Measurements from ENCODE around the gene CYP19A1. TPM values are rescaled to one million over a fixed set of nuclear protein-coding genes. Genes with fewer than 3 reads are reported as not detected.

The CYP19A1 gene
- total RNA-seq, 3 donors from 2014 or later, result 1.0 to 24.9 (median 6.9) TPM

GRCh38 chr15:51332206-51333147 lies 5.9 kb downstream of the CYP19A1 start:
- Histone ChIP-seq H3K36me3 (no peaks in the 10 kb centered on the region), H3K4me1 (no peaks in the 10 kb centered on the region), H3K27me3 (no peaks in the 10 kb centered on the region), H3K27ac (no peak overlapping the region), H3K9me3 (no peaks in the 10 kb centered on the region), H3K4me3 (no peak overlapping the region)
- no peak for DNase-seq (ENCODE audit: low spot score in 2 of 2)
- intact Hi-C loops (cut with DNase I; ENCODE audit: low total_unique reads), result no loop called here
- TF ChIP-seq POLR2AphosphoS5 (IDR thresholded peaks at IDR 0.05), result peak in 1 of 3 donors; percentile 33
- TF ChIP-seq, protein P1, sequence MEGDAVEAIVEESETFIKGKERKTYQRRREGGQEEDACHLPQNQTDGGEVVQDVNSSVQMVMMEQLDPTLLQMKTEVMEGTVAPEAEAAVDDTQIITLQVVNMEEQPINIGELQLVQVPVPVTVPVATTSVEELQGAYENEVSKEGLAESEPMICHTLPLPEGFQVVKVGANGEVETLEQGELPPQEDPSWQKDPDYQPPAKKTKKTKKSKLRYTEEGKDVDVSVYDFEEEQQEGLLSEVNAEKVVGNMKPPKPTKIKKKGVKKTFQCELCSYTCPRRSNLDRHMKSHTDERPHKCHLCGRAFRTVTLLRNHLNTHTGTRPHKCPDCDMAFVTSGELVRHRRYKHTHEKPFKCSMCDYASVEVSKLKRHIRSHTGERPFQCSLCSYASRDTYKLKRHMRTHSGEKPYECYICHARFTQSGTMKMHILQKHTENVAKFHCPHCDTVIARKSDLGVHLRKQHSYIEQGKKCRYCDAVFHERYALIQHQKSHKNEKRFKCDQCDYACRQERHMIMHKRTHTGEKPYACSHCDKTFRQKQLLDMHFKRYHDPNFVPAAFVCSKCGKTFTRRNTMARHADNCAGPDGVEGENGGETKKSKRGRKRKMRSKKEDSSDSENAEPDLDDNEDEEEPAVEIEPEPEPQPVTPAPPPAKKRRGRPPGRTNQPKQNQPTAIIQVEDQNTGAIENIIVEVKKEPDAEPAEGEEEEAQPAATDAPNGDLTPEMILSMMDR (IDR thresholded peaks at IDR 0.05), result no peak

- intact Hi-C loops (cut with DNase I; ENCODE audit: low total_unique reads), result no loop called here
- DNase-seq (ENCODE audit: low spot score in 2 of 2), result no peak
- Histone ChIP-seq H3K9me3 (no peaks in the 10 kb centered on the region), H3K4me3 (no peak overlapping the region), H3K27me3 (no peaks in the 10 kb centered on the region), H3K36me3 (no peaks in the 10 kb centered on the region), H3K27ac (no peak overlapping the region), H3K4me1 (no peaks in the 10 kb centered on the region)
- no peak for TF ChIP-seq POLR2A (IDR thresholded peaks at IDR 0.05)
- no peak for TF ChIP-seq POLR2AphosphoS5 (IDR thresholded peaks at IDR 0.05)
- TF ChIP-seq, protein P1 (IDR thresholded peaks at IDR 0.05), result no peak
Measured at GRCh38 chr15:51331141-51331540, 7.3 kb downstream of the CYP19A1 start.

DNA sequence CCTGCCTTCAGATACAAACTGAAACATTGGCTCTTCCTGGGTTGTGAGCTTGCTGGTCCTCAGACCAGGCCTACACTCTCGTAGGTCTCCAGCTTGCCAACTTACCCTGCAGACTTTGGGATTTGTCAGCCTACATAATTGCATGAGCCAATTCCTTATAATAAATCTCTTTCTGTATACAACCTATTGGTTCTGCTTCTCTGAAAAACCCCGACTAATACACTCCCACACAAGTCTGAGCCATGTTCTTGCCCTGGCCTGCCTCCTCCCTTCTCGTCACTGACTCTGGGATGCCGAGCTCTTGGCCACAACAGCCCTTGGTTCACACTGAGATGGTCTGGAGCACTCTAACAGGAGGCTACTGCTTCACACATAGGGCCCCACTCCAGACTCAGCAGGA lies 9.5 kb downstream of the CYP19A1 start:
- intact Hi-C loops (cut with DNase I; ENCODE audit: low total_unique reads), result no loop called here
- Histone ChIP-seq H3K4me1 (no peaks in the 10 kb centered on the region), H3K9me3 (no peaks in the 10 kb centered on the region), H3K27ac (no peak overlapping the region), H3K27me3 (no peaks in the 10 kb centered on the region), H3K4me3 (no peak overlapping the region), H3K36me3 (no peaks in the 10 kb centered on the region)
- DNase-seq (ENCODE audit: low spot score in 2 of 2), result no peak
- TF ChIP-seq, protein P1 (IDR thresholded peaks at IDR 0.05), result no peak
- TF ChIP-seq POLR2AphosphoS5 (IDR thresholded peaks at IDR 0.05) (no peak), POLR2A (IDR thresholded peaks at IDR 0.05) (no peak)

DNA sequence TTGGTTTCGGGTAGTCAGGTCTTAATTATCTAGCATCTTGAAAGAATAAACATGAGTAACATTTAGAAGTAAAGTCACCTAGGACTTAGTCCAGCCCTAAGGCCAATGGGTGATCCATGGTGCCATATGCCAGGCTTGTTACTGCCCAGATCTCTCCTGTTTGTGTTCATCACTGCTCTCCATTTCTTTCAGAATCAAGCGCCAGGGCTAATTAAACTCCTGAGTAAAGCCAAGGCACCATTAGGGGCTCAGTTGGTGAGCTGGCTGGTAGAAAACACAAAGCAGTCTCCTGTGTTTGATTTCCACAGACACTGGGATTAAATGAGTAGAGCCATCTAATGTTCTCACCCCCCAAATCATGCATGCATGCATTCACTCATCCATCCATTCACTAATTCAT lies 11.3 kb downstream of the CYP19A1 start:
- no peaks in the 10 kb centered on the region for H3K9me3 ChIP-seq
- no peak overlapping the region for H3K27ac ChIP-seq
- TF ChIP-seq POLR2AphosphoS5 (IDR thresholded peaks at IDR 0.05) (no peak), POLR2A (IDR thresholded peaks at IDR 0.05) (no peak)
- TF ChIP-seq, protein P1 (IDR thresholded peaks at IDR 0.05), result no peak
- H3K4me3 ChIP-seq, result no peak overlapping the region
- no peaks in the 10 kb centered on the region for H3K4me1 ChIP-seq
- H3K27me3 ChIP-seq, result no peaks in the 10 kb centered on the region
- H3K36me3 ChIP-seq, result no peaks in the 10 kb centered on the region
- DNase-seq (ENCODE audit: low spot score in 2 of 2), result no peak
- intact Hi-C loops (cut with DNase I; ENCODE audit: low total_unique reads), result no loop called here

DNA sequence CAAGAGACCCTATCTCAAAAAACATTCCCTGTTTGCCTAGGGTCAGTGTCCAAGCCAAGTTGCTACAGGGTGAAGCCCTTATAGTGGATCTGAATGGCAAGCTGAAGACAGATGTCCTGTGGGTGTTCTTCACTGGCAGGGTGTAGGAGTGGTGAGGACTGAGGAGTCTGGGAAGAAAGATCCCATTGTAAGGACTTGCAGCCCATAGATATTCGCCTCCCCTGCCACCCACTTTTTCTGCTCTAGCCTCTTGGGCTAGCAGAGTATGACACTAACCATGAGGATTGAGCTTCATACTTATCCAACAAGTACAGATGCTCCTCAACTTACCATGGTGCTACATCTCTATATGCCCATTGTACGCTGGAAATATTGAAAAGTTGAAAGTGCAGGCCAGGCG lies 13.2 kb downstream of the CYP19A1 start:
- no peaks in the 10 kb centered on the region for H3K36me3 ChIP-seq
- H3K9me3 ChIP-seq, result no peaks in the 10 kb centered on the region
- no peak for TF ChIP-seq POLR2A (IDR thresholded peaks at IDR 0.05)
- H3K4me1 ChIP-seq, result no peaks in the 10 kb centered on the region
- H3K4me3 ChIP-seq, result no peak overlapping the region
- H3K27ac ChIP-seq, result no peak overlapping the region
- intact Hi-C loops (cut with DNase I; ENCODE audit: low total_unique reads), result no loop called here
- H3K27me3 ChIP-seq, result no peaks in the 10 kb centered on the region
- DNase-seq (ENCODE audit: low spot score in 2 of 2), result no peak
